Stimulated activated CD8-positive, alpha-beta memory T cell treated with anti-CD3 and anti-CD28 coated beads, Interleukin-7, amount 100 ng/mL, for 1 hour (primary cell): ENCODE results near the gene ZC3H4.
"Not testable (repeated sequence)": the region's sequence is repeated elsewhere in the genome, so short reads cannot be mapped to it uniquely, and the experiment has no call there.

ENCODE experiments used
- DNase-seq, 2 donors: peaks; one replicate each; pipeline ENCODE4 v3.0.0-alpha.2; 2020; ENCODE audit warnings: low read depth in 2 of 2

ZC3H4 gene

GRCh38 chr19:47107953-47108746 lies 5.4 kb downstream of the ZC3H4 start:
- no peak for DNase-seq

GRCh38 chr19:47107202-47107952 lies 6.2 kb downstream of the ZC3H4 start:
- DNase-seq, result no peak

GRCh38 chr19:47106821-47107201 lies 6.8 kb downstream of the ZC3H4 start:
- no peak for DNase-seq

- DNase-seq, result no peak
Observed at GRCh38 chr19:47105874-47106273, 7.7 kb downstream of the ZC3H4 start.

DNA sequence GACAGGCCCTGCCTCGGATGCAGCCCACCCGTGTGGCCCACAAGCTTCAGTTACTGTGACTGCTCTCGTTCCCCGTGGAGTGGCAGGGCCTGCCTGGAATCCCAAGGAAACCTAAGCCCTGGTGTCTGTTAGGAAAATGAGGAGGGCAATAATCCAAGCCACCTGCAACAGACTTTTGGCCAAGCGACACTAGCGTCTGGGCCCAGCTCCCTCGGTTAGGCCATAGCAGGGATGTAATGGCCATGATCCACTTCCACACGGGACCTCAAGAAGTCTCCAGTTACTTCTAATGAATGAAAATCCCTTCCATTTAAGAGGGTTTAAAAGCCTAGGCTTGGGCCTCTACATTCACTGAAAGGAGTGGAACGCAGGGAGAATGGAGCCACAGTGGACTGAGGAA lies 8.9 kb downstream of the ZC3H4 start:
- no peak for DNase-seq

DNA sequence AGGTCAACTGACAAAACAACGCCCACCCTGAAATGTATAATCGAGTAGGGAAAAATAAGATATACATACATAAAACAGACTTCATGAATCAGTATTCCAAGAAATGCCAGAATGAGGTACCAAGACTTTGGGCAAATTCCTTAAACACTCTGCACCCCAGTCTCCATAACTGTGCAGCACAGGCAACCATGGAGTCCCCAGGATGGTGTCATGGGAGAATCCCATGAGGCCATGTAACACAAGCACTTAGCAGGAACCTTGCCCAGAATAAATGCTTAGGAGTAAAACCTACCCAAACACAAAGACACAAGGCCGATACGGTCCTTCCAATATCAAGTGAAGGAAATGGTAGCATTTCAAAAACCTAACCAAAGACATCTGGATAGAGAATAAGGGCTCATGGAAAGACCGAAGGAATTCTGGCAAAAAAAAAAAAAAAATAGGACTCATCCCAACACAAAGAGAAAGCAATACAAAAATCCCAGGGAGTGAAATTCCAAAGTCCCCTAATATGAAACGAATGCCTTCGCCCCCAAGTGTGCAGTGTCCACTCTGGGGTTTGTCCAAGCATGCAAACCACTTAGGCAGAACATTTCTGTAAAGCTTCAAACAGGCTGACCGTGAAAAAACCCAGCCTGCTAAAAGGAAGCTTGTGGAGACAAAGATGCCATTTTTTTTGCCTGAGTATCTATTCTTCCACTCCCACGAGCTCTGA lies 11.1 kb downstream of the ZC3H4 start:
- no peak for DNase-seq

DNA sequence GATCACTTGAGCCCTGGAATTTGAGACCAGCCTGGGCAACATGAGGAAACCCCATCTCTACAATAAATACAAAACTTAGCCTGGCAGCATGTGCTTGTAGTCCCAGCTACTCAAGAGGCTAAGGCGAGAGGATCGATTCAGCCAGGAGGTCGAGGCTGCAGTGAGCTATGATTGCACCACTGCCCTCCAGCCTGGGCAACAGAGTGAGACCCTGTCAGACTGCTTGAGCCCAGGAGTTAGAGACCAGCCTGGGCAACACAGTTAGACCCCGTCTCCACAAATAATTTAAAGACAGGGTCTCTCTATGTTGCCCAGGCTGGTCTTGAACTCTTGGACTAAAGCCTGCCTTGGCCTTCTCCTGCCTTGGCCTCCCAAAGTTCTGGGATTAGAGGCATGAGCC lies 12.5 kb downstream of the ZC3H4 start:
- not testable (repeated sequence) for DNase-seq

- no peak for DNase-seq
Observed at GRCh38 chr19:47100290-47100689, 13.3 kb downstream of the ZC3H4 start.

- no peak for DNase-seq
Observed at GRCh38 chr19:47099576-47100050, 14.0 kb downstream of the ZC3H4 start.

GRCh38 chr19:47098608-47099007 lies 15.0 kb downstream of the ZC3H4 start:
- DNase-seq, result no peak

GRCh38 chr19:47097396-47098201 lies 16.0 kb downstream of the ZC3H4 start:
- DNase-seq, result no peak

DNA sequence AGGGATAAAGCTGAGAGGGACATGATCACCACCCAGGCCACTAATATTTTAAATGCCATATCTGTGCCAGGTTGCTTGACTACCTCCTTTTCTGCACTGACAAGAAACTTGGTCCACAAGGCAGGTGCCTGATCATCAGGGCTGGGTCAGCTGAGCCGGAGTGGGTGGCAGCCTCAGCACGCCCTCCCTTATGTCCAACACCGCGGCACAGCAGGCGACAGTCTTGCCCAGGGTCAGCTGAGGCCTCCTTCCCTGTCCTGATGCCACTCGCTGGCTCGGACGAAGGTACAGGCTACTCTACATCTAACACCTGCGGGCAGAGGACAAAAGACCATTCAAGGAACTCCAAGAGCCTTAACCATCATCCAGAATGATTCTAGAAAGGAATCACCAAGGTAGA lies 16.9 kb downstream of the ZC3H4 start:
- DNase-seq, result no peak

DNA sequence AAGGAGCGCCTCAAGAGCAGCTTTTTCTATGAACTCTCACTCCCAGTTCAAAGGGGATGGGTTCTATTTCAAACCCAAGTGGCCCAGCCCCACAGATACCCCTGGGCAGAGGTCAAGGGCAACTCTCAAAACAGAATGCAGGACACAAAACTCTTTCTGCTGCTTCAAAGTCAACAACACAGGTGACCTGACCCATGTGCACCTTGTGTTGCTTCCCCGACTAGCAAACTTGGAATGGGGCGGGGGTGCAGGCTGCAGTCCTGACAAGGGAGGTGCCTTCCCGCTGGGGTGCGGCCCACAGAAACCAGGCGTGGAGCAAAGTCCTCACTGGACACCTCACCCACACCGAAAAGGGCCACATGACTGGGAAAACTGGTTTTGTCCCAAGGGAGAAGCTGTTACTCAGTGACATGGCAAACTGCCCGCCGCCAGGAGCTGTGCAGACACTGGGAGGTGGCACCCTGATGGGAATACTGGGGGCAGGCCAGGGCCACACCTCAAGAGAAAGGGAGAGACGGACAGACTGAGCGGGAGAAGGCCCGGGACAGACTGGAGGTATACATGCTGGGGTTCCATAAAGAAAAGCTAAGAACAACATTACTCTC lies 17.4 kb downstream of the ZC3H4 start:
- DNase-seq, result no peak

- DNase-seq, result no peak
Observed at GRCh38 chr19:47095476-47096099, 18.0 kb downstream of the ZC3H4 start.

GRCh38 chr19:47094557-47095475 lies 18.8 kb downstream of the ZC3H4 start:
- no peak for DNase-seq

- no peak for DNase-seq
Observed at GRCh38 chr19:47093841-47094240, 19.7 kb downstream of the ZC3H4 start.

DNA sequence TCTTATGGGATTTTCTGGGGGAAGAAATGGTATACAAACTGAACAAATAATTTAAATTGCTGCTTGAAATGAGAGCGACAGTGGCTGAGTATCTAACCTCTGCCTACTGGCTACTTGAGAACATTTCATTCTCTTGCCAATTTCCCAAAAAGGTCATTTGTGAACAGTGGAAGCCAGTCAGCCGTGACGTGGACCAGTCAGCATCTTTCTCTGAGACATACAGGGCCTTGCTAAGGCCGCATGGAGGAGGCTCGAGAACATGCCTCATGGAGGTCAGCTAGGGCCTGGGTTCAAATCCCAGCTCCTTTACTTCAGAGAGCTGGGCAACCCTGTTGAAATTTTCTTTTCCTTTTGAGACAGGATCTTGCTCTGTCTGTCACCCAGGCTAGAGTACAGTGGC lies 20.3 kb downstream of the ZC3H4 start:
- no peak for DNase-seq

GRCh38 chr19:47089767-47090350 lies 23.7 kb downstream of the ZC3H4 start:
- DNase-seq, result no peak

- DNase-seq, result no peak
Observed at GRCh38 chr19:47086280-47086679, 27.3 kb downstream of the ZC3H4 start.
